HG03060 (cell line): ENCODE data around the gene CHM.
"Not testable (repeated sequence)": the region's sequence is repeated elsewhere in the genome, so short reads cannot be mapped to it uniquely, and the experiment has no call there.

Experiments
- ATAC-seq: cut with Tn5 transposase; IDR thresholded peaks from one replicate; pipeline ENCODE4 v1.9.1; 2021; ENCODE audit warnings: low read depth, moderate number of reproducible peaks; ENCODE audit not compliant: unreplicated experiment

The CHM gene

DNA sequence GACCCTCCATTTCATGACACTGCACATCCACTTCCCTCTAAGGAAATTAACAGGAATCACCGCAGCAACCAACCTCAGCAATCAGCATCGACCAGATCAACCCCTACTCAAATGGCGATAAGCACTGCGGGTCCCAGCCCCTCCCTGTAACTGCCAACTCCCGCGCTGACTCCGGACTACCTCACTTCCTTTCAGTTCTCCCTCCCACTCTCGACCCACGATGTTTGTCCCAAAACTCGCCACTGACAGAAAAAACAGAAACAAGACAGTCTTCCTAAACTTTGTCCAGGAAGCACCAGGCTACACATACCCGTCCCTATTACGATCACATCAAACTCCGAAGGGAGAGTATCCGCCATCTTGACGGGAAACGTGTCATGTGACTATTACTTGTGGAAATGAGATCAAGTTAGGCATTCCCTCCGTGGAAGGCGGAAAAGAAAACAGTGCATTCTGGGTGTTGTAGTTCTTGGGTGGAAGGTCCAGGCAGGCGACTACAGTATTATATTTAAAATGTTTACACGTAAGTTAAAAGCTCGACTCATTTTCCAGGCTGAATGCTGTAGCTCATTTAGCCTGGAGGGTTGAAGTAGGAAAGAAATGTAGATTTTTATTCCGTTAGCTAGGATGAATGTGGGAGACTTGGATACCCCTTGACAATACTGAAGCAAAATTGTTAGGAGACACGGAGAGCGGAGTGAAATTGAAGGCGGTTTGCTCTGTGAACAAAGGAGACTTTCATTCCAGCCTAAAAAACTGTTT lies at the start of gene CHM:
Gene CHM (minus strand): TSS at position 385 of the 762 bp plus-strand sequence. CDS start 26 bp downstream, at position 359.
- ATAC-seq = peak; percentile 99

- ATAC-seq = no peak
Observed at GRCh38 chrX:86078650-86079049, 31.3 kb upstream of the CHM start.

DNA sequence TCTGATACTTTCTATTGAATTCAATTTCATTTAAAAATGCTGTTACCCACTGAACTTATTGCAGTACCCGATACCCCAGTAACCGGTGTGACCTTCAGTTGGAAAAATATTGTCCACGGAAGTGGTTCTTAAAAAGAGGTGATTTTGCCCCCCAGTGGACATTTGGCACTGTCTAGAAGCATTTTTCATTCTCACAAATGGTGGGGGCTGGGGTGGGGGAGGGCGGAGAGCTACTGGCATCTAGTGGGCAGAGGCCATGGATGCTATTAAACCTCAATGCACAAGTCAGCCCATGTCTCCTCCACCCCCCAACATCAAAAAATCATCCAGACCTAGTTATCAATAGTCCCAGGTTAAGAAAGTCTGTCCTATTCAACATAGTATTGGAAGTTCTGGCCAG lies 19.6 kb upstream of the CHM start:
- no peak for ATAC-seq

- ATAC-seq = no peak
Observed at GRCh38 chrX:86061407-86061806, 14.0 kb upstream of the CHM start.

GRCh38 chrX:86051741-86052140 lies 4.4 kb upstream of the CHM start:
- ATAC-seq = no peak

- ATAC-seq = no peak
Observed at GRCh38 chrX:86047936-86048280, 550 bp upstream of the CHM start.

DNA sequence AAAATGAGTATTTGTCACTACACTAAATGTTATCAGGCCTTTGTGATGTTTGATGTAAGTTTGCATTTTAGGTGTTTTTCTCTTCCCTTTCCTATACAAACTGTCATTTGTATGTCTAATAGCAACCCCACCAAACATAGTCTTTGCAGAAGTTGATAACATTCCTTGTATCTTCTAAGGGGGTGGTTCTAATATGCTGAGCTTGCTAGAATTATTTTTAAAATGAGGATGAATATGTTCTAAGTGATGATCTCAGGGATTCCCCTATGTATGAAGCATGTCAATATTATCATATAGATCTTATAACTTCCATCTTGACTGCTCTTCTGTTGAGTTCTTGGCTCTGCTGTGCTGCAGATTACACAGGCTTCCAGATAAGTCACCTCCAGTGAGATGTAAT lies 3.1 kb downstream of the CHM start:
- ATAC-seq = no peak

- ATAC-seq = no peak
Observed at GRCh38 chrX:86039625-86040568, 7.5 kb downstream of the CHM start.

GRCh38 chrX:86033385-86033784 lies 14.0 kb downstream of the CHM start:
- ATAC-seq = no peak

DNA sequence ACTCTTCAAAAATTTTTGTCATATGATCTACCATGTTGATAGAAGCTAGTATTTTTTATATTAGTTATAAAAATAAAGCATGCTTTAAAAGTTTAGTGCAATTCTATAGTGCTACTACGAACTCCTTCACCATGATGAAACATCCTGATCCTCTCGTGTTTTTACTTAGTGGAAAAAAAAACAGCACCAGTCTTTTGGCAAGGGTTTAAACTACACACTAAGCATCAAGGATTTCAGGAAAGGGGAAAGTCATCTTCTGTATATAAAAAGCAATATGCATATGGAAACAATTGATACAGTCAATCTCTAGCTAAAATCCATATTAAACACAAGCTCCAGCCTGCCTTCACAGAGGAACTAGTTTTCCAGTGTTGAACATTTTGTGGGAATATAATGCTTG lies 18.7 kb downstream of the CHM start:
- no peak for ATAC-seq

GRCh38 chrX:86023811-86024210 lies 23.5 kb downstream of the CHM start:
- ATAC-seq = no peak

DNA sequence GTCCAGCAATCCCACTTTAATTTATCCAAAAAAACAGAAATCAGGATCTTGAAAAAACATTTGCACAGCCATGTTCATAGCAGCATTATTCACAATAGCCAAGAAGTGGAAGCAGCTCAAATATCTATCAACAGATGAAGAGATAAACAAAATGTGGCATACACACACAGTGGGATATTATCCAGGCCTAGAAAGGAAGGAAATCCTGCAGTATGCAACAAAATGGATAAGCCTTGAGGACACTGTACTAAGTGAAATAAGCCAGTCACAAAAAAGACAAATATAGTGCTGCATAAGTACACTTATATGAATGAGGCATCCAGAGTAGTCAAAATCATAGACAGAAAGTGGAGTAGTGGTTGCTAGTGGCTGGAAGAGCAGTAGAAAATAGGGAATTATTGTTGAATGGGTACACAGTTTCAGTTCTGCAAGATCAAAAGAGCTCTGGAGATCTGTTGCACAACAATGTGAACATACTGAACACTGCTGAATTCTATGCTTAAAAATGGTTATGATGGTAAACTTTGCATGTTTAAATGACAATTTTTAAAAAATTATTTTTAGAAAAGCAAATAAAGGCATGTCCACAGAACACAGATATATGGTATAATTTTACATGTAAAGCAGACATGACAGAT lies 25.6 kb downstream of the CHM start:
- ATAC-seq = no peak

DNA sequence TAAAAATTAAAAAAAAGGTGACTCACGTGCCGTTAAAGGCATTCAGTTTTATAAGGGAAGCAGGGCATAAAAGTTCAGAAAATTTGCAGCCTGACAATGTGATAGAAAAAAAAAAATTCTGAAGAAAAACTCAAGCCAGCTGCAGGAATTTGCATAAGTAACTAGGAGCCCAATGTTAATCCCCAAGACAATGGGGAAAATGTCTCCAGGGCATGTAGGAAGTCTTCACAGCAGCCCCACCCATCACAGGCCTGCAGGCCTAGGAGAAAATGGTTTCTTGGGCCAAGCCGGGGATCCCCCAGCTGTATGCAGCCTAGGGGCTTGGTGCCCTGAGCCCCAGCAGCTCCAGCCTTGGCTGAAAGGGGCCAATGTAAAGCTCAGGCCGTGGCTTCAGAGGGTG lies 31.2 kb downstream of the CHM start:
- no peak for ATAC-seq

- ATAC-seq = not testable (repeated sequence)
Observed at GRCh38 chrX:86014959-86015358, 32.4 kb downstream of the CHM start.

- no peak for ATAC-seq
Observed at GRCh38 chrX:86014421-86014820, 32.9 kb downstream of the CHM start.

- no peak for ATAC-seq
Observed at GRCh38 chrX:86013792-86014191, 33.6 kb downstream of the CHM start.

DNA sequence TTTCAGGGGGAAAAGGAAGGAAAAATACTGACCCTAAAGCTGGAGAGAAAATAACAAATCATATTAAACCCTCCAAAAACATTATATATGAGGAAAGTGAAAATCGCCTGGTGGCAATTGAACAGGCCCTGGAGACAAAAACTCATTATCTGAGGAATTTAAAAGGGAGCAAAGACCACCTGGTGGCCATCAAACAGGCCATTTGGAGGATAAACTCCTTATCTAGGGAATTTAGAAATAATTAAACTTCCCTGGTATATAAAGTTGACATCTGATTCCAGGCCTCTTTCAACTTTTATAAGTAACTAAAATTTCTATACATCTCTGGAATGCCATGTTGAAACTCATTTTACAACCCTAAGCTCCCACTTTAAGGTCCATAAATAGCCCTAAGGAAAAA lies 35.2 kb downstream of the CHM start:
- ATAC-seq = no peak

GRCh38 chrX:86009803-86010202 lies 37.6 kb downstream of the CHM start:
- not testable (repeated sequence) for ATAC-seq

GRCh38 chrX:86007891-86008290 lies 39.5 kb downstream of the CHM start:
- ATAC-seq = not testable (repeated sequence)

DNA sequence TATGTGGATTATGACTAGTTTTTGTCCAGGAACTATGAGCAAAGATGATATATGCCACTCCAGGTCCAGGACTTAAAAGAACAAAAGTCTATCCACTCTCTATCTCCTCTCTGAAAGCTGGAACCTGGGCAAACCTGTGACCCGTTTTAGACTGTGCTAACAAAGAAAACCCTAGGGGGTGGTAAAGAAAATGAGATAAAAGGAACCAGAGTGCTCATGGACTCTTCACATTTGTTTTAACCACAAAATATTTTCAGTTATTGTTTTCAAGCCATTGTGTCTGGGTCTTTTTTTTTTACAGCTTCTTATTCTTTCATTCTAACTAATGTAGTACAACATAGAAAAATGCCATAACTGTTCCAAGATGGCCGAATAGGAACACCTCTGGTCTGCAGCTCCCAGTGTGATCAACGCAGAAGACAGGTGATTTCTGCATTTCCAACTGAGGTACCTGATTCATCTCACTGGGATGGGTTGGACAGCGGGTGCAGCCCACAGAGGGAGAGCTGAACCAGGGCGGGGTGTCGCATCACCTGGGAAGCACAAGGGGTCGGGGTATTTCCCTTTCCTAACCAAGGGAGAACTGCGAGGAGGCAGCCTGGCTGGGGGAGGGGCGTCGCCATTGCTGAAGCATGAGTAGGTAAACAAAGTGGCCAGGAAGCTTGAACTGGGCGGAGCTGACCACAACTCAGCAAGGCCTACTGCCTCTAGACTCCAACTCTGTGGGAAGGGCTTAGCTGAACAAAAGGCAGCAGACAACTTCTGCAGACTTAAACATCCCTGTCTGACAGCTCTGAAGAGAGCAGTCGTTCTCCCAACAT lies 45.1 kb downstream of the CHM start:
- ATAC-seq = no peak
